Activated CD4-positive, alpha-beta T cell treated with anti-CD3 and anti-CD28 coated beads for 24 hours (primary cell): Measurements from ENCODE around the gene GNAL.
"Not testable (repeated sequence)": the region's sequence is repeated elsewhere in the genome, so short reads cannot be mapped to it uniquely, and the experiment has no call there.

Experiments
- DNase-seq, 2 donors: peaks; one replicate each; pipeline ENCODE4 v3.0.0-alpha.2; 2020; ENCODE audit warnings: low read depth in 2 of 2

Gene GNAL

GRCh38 chr18:11906926-11907874 lies 218.1 kb downstream of the GNAL start:
- DNase-seq, result no peak

- DNase-seq, result peak; percentile 71 to 83
Observed at GRCh38 chr18:11908182-11909060, 219.4 kb downstream of the GNAL start, which contains the start of gene MPPE1. Gene MPPE1, minus strand, starts transcription at chr18:11908317. Its CDS starts 11,053 bp downstream, at chr18:11897264.

- DNase-seq, result peak in 1 of 2 donors; percentile 20
Observed at GRCh38 chr18:11909061-11909455, 220.0 kb downstream of the GNAL start.

GRCh38 chr18:11909591-11910026 lies 220.5 kb downstream of the GNAL start:
- DNase-seq, result no peak

GRCh38 chr18:11916880-11917279 lies 227.8 kb downstream of the GNAL start:
- not testable (repeated sequence) for DNase-seq

- DNase-seq, result not testable (repeated sequence)
Observed at GRCh38 chr18:11919522-11919921, 230.5 kb downstream of the GNAL start.

- no peak for DNase-seq
Observed at GRCh38 chr18:11923450-11923849, 234.4 kb downstream of the GNAL start.

- DNase-seq, result no peak
Observed at GRCh38 chr18:11925800-11926481, 236.9 kb downstream of the GNAL start.

- DNase-seq, result no peak
Observed at GRCh38 chr18:11927497-11927896, 238.4 kb downstream of the GNAL start.

- no peak for DNase-seq
Observed at GRCh38 chr18:11932393-11932792, 243.3 kb downstream of the GNAL start.
